Activated CD8-positive, alpha-beta memory T cell treated with anti-CD3 and anti-CD28 coated beads for 36 hours (primary cell): Measurements from ENCODE around the gene CALCR. TPM values are rescaled to one million over a fixed set of nuclear protein-coding genes. Genes with fewer than 3 reads are reported as not detected.

ENCODE experiments used
- CTCF ChIA-PET: fragments of 350-600 bp; sonication (Branson Sonifier 250); formaldehyde crosslinking; loops from one replicate; lab custom pipeline; 2021; ENCODE audit warnings: antibody characterized with exemption; lab: Charles Lee
- POLR2A ChIA-PET: fragments of 350-600 bp; sonication (Branson Sonifier 250); formaldehyde crosslinking; loops from one replicate; lab custom pipeline; 2021; ENCODE audit warnings: antibody characterized with exemption; lab: Charles Lee
- total RNA-seq, 2 experiments: library from RNA; stranded (reverse); gene quantifications; one replicate each; pipeline ENCODE4 v1.2.3, GENCODE V29; 2021

Gene CALCR
- total RNA-seq, 2 experiments from 2014 or later = not detected

DNA sequence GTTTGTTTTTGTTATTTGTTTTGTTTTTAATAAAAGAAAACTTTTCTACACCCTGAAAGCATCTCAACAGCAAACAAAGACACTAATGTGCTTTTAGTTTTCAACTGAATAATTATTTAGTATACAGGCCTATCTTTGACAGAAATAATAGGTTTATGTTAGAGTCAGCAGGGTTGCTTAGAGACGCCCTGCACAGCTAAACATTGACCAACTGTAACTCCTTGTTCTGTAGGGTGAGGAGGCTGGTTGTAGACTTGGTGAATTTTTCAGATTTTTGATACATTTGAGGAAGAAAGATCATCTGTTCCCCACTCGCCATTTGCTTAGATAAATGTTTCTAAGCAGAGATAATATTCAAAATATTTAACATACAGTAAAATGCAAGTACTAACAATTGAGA, 103.1 kb downstream of the CALCR start:
- POLR2A ChIA-PET = no interaction called here
- CTCF ChIA-PET = no interaction called here

DNA sequence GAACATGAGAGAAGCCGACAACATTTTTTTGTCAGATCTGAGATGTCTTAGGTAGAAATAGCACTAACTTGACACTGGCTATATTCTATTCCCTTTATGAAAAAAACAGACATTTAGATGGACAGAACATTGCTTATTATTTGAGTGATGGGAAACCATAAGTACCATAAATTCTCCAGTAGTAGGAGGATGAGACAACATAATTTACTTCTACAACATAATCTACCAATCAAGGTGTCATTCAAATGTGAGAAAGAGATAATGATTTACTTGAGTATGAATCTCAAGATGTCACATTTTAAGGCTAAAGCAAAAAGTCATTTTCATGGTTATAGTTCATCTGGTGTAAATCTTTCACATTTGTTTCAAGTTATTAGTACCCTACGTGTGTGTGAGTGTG, 110.8 kb downstream of the CALCR start:
- CTCF ChIA-PET = no interaction called here
- POLR2A ChIA-PET = no interaction called here

DNA sequence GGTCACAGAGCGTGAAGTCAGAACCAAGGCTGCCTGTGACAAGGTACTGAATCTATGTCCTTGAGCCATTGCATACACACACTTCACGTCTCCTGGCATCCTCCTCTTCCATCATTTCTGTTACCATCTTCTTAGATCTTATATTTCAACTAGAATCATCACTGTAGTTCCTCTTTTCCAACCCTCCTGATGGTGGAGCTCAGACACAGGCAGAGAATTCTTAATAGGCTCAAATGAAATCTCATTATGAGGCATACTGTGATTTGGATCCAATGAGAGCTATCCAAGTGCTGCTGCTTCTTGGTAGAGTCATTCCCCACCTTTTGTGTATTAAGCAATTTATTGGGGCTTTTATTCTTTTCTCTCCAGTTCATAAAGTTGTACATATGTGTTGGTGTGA, 113.2 kb downstream of the CALCR start:
- ChIA-PET POLR2A (no interaction called here), CTCF (no interaction called here)

DNA sequence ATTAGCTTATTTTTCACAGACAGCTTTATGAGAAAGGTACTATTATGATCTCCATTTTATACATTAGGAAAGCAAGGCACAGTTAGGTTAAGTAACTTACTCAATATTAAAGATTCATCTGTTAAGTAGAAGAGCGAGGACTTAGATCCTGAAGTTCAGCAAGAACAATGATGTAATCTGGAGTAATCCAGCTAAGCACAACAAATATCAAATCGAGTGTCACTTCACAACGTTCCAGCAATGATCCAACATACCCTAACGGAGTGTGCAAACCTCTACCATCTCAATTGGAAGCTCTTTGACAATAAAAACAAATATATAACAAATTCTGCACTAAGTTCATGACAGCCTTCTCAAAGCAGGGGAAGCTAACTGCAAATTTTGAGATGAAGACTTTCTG, 121.3 kb downstream of the CALCR start:
- ChIA-PET POLR2A (no interaction called here), CTCF (no interaction called here)

DNA sequence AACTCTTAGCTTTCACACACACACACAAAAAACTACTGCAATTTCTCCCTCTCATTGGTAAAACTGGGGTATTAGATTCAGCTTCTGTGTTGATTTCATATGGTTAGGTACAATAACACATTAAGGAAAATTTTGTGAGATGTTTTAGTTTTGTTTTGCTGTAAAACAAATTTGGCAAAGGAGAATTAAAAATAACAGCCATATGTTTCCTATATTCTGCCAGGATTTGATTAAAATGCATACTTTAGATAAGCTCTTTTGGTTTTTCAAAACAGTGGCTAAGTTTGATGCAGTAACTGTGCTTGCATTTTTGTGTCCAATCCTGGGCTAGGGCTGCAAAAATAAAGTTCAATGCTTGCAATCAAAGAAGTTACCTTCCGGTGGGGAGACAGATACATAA, 126.3 kb downstream of the CALCR start:
- POLR2A ChIA-PET = no interaction called here
- CTCF ChIA-PET = no interaction called here

DNA sequence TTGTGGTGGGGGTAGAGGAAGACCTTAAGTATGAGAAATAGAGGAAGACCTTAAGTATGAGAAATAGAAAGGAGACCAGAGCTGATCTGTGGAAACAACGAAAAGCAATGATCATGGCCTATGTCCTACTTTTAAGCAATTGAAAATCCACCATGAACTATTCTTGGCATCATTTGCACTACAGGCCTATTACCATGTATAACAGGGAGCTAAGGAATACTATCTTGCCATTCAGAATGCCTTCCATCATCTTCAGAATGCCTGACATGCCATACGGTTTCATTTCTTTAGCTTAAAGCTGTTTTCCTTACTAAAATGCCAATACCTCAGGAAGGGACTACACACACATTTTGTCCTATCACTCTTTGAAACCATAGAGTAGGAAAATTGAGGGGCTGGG, 127.0 kb downstream of the CALCR start:
- POLR2A ChIA-PET = no interaction called here
- CTCF ChIA-PET = no interaction called here

DNA sequence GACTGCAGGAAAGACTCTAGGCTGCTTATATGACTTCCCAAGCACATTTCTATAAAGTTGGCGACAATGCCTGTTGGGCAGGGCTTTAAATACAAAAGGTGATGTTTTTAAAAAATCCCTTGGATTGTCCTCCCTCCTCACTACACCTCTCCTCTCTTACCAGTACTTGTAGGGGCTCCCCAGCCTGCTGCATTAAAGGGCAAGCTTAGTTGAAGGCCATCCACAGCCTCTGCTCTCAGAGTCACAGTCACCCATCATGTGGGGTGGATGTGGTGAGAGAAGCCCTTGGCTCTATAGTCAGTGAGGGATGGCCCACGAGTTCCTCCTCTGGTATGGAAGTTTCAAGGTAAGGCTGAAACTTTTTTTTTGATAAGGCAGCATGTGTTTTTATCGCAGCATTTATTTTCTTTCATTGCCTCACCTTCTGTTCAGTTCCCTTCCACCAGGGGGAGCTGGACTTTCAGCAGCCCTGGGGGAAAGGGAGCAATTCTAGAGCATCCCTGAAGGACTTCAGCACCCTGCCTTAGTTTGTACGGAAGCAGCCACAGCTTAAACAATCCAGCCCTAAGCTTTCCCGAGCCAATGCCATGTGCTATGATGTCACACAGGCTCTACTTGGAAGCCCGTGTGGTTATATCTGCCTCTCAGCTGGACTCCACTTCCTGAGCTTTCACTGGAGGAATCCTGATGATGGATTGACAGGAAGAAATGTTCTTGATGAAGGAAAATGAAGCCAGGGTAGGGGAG, 131.9 kb downstream of the CALCR start:
- ChIA-PET CTCF (interaction anchor here (0.7 to 1.2 kb wide), 2 partner anchors 13 to 21 kb away, joined by 3 read pairs; no protein-coding TSS in a partner anchor), POLR2A (no interaction called here)

DNA sequence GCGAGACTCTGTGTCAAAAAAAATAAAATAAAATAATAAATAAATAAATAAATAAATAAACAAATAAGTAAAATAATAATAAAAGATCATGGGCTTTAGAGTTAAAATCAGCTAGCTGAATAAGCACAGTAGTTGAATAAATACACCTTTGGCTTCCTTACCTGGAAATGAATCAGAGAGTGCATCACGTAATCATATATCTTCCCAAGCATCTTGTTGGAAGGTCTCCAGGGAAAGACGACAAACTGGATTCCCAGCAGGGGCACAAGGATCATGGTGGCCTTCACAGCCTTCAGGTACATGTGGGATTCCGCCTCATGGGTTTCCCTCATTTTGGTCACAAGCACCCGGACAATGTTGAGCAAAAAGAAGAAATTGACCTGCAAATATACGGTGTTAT, 138.7 kb downstream of the CALCR start:
- POLR2A ChIA-PET = no interaction called here
- CTCF ChIA-PET = interaction anchor here (0.6 kb wide), 1 partner anchor 61 kb away, joined by 3 read pairs; no protein-coding TSS in a partner anchor

DNA sequence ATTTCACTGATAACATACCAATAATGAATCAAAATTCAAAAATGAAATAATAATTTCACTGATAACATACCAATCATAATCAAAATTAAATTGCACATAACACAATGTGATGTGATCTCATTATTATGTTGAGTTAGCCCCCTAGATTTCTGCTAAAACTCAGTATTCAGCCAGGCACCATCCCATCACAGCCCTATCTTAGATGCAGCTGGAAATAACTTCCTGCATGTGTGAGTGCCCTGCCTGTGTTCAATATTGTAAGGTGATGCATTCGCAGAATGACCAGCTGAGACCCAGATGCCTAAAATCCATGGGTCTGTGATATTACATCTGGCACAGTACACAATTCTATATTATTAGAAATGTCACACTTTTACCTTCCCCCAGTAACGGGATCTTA, 142.4 kb downstream of the CALCR start:
- POLR2A ChIA-PET = no interaction called here
- CTCF ChIA-PET = no interaction called here

DNA sequence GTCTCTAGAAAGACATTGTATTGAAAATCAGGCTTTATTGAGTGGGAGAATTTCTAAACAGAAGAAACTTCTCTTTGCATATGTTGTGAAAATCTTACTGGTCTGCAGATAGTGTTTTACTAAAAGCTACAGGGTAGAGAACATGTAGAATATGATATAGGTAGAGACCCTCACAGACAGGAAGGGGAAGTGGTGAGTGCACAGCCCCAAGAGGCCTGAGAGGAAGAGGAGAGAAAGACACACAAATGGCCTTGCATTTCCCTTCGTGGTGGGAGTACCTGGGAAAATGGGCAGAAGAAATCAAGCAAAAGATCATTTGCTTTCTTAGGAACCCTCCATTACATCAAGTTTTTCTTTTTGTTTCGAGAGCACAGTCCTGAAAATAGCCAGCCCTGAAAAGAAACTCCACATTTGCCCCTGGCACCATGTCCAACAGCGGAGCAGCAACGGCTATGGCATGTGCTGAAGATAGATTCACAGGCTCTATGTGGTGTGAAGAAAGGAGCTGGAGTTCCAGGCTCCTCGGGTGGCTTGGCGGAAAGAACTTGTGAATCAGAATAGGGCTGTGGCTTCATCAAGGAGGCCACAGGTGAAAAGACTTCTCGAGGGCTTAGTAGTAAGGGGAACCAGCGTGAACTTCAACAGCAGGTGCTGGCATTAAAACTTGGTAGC, 143.5 kb downstream of the CALCR start:
- CTCF ChIA-PET = no interaction called here
- POLR2A ChIA-PET = no interaction called here

DNA sequence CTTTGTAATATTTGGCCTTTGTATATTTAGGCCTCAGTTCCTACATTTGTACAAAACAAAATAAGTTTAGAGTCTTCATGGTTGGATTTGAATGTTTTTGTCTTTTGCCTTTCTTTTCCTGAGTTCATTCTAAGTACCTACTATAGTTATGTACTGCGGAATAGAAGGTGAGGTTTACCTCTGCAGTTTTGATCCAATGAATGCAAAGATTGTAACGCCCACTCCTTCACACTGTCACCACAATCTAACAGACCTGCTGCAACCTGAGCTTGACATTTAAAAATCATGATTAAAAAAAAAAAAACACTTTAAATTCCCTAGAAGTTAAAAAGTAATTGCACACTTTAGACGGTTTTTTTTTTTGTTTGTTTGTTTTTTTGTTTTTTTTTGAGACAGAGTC, 145.0 kb downstream of the CALCR start:
- POLR2A ChIA-PET = no interaction called here
- CTCF ChIA-PET = interaction anchor here (0.7 kb wide), 1 partner anchor 14 kb away, joined by 3 read pairs; no protein-coding TSS in a partner anchor

DNA sequence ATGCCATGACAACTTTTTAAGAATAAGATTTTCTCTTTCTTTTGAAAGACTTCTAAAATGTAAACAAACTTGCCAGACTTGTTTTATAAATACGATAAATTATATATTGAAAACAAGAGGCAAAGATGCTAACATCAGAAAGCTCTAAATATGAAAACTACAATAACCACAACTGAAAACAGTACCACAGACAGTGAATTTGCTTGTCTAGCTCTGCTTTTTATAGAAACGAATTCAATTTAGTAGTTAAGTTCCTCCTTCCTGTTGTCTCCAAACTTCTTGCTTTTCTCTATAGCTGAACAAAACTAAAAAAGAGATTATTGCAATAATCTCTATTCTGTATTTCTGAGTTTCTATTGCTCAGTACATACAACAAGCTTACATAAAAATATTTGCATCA, 147.4 kb downstream of the CALCR start:
- POLR2A ChIA-PET = no interaction called here
- CTCF ChIA-PET = no interaction called here

DNA sequence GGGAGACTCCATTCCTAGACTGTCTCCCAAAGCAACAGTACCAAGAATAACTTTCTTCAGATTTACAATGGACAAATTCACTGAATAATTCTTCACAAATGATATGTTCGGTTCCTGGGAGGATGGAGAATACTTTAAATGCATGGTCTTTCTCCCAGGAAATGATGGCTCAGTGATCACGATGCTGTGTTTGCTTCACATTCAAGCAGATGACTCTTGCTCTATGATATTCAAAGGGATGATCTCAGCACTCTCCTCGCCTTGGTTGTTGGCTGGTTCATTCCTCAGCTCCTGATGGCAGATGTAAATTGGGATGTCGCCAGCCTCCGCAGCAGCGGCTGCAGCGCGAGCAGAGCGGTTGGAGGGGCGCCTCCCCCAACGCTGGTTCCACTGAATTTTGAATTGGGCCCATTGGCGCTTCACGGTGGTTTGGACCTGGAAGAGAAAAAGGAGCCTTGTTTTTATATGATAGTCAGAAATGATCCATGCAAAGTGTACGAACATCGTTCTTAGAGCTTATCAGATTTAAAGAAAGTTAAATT, 148.3 kb downstream of the CALCR start:
- ChIA-PET POLR2A (no interaction called here), CTCF (no interaction called here)

DNA sequence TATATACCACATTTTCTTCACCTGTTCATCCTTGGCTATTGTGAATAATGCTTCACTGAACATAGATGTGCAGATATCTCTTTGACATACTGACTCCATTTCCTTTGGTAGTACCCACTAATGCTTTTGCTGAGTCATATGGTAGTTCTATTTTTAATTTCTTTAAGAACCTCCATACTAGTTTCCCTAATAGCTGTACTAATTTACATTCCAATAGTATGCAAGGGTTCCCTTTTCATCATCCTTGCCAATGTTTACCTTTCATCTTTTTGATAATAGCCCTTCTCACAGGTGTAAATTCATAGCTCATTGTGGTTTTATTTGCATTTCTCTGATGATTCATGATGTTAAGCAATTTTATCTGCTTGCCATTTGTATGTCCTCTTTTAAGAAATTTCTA, 159.9 kb downstream of the CALCR start:
- POLR2A ChIA-PET = no interaction called here
- CTCF ChIA-PET = no interaction called here

DNA sequence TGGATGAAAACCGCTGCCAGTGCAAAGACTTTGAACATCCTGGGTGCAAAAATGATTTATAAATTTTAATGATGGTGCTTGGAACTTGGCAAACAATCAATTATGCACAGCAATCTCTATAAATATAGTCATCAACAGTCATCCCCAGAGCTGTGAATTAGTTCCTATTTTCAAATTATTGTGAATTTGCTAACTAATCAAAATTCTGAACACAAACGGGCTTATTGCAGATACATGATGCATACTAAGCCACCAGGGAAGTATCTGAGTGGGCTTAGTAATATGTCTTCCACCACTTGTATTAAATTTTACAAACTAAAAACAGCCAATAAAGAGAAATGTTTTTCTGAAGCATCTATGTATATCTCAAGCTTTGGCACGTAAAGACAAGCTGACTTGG, 165.2 kb downstream of the CALCR start:
- ChIA-PET CTCF (no interaction called here), POLR2A (no interaction called here)

DNA sequence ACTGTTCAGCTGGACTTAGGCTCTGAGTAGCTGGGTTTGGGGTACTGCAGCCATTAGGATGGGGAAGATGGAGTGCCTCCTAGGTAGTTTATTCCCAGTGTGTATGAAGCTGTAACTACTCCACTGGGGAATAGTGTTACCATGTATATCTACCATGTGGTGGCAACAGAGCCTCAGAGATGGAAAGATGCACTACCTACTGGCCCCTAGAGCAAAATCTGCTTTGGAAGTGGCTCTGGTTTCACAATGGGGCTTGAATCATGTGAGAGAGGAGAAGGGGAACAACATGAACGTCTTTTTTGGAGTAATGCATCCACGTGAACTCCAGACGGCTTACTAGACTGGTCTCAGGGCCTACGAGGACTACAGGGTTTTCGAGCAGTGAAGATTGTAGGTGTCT, 167.3 kb downstream of the CALCR start:
- ChIA-PET CTCF (no interaction called here), POLR2A (no interaction called here)

DNA sequence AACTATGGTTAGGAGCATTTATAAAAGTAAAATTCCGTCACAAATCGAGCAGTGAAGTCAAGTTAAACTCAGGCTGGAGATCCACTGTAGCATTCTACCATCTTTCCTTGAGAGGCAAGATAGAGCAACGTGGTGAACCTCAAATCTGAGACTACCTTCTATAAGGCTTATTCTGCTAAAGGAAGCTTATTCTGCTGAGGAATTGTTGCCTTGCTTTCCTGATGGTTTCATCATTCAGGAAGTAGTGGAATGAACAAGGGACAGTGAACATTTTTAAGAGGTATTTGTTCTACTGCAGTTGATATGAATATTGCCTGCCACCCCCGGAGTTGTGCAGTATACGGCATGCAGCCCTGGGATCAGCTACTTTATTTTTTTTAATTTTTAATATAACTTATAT, 171.6 kb downstream of the CALCR start:
- ChIA-PET POLR2A (no interaction called here), CTCF (no interaction called here)

DNA sequence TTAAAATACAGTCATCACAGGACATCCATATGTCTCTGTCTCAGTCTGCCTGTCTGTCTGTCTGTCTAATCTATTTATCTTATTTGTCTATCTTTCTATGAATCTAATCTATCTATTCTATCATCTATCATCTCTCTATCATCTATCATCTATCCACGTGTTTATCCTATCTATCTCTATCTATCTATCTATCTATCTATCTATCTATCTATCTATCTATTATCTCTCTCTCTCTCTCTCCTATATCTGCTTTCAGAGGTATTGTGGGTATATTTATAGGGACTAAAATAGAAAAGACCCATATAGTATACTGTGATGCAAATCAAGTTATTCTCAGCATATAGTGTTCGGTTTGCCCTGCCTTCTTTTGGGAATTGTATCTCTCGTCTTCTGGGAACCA, 174.9 kb downstream of the CALCR start:
- ChIA-PET POLR2A (no interaction called here), CTCF (no interaction called here)

DNA sequence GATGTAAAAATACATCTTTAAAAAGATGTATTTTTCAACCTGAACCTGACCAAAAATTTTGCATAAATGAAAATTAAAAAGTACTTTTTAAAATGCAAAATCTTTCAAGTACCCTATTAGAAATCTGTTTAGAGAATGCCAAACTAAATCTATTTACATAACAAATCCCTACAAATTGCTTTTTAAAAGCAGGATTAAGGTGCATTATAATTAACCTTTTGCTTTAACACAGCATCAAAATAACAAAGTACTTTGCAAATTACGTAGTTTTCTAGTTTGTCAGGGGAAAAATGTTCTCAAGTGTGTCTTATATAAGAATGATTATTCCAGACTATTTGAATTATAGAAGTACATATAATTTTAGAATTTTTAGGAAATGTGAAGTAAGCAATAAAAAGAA, 181.5 kb downstream of the CALCR start:
- ChIA-PET POLR2A (no interaction called here), CTCF (no interaction called here)

DNA sequence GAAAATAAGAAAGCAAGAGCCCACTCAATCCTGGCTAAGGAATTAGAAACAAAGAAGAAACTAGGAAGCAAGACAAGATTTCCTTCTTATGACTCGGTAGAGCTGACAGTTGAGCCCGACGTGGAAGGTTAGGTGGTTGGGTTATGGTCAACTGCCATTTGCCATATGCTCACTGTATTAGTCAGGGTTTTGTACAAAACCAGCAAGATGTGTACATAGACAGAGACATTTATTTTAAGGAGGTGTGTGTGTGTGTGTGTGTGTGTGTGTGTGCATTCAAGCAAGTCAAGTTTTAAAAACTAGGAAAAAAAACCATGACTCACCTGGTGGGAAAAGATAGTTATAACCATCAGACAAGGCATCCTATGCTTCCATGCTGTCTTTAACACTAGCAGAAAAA, 183.9 kb downstream of the CALCR start:
- ChIA-PET POLR2A (no interaction called here), CTCF (no interaction called here)

DNA sequence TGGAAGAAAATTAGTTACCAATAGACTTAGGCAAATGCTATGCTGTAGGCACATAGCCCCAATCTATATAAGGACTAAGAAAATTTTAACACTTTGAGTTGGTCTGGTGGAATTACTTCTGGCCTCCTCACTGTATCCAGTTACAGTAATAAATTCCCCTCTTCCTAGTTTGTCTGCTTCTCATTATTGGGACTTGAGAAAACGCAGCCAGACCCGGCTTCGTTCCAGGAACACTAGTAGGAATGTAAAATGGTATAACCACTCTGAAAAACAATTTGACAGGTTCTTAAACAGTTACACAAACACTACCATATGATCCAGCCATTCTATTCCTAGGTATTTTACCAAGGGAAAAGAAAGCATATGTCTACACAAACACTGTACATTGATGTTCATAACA, 192.2 kb downstream of the CALCR start:
- POLR2A ChIA-PET = no interaction called here
- CTCF ChIA-PET = no interaction called here
